Effector CD8-positive, alpha-beta T cell (primary cell): ENCODE results near the gene EIF4E3.
A peak's percentile ranks its signal among the peaks of the same experiment; 100 is the strongest.

ENCODE experiments used
- DNase-seq: peaks from one replicate; lab custom pipeline; 2025; lab: John Stamatoyannopoulos, UW
- total RNA-seq, 4 experiments: gene quantifications; one replicate each; lab custom pipeline; 2026; lab: John Stamatoyannopoulos, UW

Gene EIF4E3
- 40.7 to 62.0 (median 54.8) reads per million in 4 experiments for total RNA-seq

DNA sequence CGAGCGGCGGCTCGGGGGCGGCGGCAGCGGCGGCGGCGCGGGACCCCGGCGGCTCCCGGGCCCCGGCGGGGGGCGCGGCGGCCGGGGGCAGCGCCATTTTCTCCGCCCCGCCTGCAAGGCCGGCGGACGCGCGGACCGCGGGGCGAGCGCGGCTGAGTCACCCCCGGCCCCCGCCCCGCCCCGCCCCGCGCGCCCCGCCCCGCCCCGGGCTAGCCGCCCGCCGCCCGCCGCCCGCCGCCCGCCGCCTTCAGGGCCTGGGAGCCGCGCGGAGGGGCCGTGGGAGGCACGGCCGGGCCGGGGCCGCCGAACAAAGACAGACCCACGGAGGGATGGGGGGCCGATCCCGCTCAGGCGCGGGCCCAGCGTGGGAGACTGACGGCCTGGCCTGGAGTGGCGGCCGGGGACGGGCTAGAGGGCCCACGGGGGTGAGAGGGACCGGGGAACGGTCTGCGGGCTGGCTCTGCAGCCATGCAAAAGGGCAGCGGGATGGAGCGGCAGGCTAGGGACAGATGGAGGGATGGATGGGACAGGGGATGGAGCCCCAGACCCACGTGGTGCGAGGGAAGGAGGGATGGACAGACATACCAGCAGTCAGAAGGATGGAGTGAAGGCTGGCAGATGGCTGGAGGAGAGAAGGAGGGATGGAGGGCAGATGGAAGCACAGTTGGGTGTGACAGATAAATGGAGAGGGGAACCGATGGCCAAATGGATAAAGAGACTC, at the start of gene EIF4E3:
Gene EIF4E3, minus strand, starts transcription at position 132 of the 721 bp plus-strand sequence. Its CDS starts 35 bp downstream, at position 97.
- peak; percentile 17 for DNase-seq

DNA sequence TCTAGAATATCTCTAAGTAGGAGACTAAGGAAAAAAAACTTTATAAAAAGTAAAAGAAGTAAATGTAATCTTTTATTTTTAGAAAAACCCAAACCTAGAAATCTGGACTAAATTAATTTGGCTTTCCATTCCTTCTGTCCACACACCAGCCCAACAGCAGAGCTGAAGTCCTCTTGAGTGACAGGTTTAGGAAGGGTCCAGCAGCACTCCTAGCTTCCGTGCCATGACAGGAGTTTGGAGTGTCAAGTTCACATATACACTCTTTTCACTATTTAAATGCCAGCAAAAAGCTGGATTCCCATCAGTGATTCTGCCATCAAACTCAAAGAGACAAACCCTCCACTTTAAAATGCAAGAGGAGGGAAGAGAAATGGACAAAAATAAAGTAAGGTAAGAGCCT, 46.7 kb upstream of the EIF4E3 start:
- DNase-seq: no peak

GRCh38 chr3:71771126-71771525, 45.9 kb upstream of the EIF4E3 start:
- no peak for DNase-seq

GRCh38 chr3:71763426-71763825, 38.2 kb upstream of the EIF4E3 start:
- DNase-seq: no peak

GRCh38 chr3:71760140-71760539, 34.9 kb upstream of the EIF4E3 start:
- no peak for DNase-seq

- DNase-seq: no peak
Measured at GRCh38 chr3:71759401-71759800, 34.2 kb upstream of the EIF4E3 start.

DNA sequence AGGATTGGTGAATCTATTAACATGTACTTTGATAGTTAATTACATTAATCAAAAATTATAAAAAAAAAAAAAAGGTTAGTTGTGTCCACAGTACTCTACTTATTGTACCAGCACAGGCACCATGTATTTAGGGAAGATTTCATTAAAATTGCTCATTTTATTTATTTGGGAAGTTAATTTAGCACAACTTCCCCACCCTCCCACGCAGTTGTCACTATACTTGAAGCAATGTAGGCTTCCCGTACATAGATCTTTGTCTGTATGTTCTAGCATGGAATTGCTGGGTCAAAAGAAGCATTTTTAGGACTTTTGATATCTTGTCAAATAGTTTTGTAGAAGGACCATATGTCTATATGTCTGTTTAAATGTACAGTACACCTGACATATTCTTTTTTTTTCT, 32.9 kb upstream of the EIF4E3 start:
- no peak for DNase-seq

GRCh38 chr3:71754610-71755253, 29.5 kb upstream of the EIF4E3 start:
- no peak for DNase-seq

- no peak for DNase-seq
Measured at GRCh38 chr3:71753701-71754609, 28.8 kb upstream of the EIF4E3 start, which contains the start of gene GPR27. Gene GPR27, plus strand, starts transcription at chr3:71753855. Its CDS starts 195 bp downstream, at chr3:71754050.

DNA sequence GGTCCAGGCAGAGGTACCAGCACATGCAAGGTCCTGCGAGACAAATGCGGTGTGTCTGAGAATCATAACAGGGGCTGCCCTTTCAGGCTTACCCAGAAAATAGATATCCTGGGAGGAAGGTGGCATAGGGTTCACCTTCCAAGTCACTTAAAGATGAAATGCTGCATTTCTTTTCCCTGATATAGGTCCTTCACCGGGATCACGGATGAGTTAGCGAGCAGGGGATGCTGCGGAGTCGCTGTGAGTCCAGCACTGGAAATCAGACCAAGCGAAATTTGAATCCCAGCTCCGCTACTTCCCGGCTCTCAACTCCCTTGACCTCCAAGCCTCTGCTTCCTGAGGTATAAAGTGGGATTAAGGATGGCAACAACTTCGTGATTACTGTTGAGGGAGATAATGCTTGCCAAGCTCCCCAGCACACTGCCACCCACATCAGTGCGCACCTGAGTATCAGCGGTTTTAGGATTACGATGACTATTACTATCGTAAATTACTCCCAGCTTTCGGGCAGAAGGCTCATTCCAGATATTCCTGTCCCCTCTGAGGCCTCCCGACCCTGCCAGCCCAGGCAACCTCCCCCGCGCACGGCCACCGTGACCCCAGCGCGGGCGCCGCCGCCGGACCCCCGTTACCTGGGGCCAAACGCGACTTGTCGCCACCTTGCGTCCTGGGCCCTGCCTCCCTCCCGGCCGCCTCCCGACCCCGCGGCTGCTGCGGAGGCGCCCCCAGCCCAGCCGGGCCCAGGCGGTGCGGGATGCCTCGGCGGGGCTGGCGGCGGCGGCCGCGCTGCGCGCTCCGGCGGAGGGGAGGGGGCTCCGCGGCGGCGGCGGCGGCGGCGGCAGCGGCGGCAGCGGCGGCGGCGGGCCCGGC, 27.9 kb upstream of the EIF4E3 start:
- DNase-seq: no peak

DNA sequence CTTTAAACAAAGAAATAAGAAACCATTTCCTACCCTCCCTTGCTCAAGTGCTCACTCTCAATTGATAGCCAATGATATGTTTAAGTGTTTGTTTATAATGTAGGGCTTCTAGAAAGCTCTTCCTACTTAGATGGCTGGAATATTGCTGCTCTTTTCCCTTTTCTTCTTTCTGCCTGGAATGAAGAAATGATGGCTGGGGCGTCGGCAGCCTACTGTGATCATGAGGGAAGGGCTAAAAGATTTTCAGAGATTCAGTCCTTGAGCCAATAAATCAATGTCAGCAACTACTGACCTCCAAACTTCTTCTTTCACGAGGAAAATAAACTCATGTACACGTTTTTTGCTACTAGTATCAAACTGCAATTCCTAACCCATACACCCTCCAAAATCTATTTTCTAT, 26.4 kb upstream of the EIF4E3 start:
- no peak for DNase-seq

DNA sequence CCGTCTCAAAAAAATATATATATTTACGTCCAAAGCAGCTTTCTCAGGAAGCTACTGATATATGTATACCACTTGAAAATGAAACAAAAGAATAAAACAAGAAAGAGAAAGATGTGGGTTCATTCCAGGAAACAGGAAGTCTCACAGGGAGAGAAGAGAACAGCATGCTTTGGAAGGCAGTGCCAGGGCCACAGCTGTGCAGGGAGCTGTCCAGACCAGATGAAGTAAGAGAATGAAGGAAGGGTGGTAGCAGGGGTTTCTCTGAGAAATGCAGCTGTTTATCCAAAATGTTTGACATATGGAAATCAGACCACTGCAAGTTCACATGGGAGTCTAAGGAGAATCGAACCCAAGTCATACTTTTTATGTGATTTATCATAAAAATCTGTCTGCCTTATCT, 19.5 kb upstream of the EIF4E3 start:
- DNase-seq: no peak

DNA sequence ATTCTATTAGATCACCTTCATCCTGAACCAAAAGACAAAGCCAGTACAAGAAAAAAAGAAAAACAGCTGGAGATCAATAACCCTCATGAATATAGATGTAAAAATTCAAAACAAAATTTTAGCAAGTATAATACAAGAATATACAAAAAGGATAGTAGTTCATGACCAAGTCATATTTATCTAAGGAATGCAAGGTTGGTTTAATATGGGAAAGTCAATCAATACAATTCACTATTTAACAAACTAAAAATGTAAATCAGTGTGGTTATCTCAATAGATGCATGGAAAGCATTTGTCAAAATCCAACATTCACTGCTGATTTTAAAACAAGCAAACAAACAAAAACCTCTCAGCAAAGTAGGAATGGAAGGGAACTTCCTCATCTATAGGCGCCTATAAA, 17.4 kb upstream of the EIF4E3 start:
- DNase-seq: no peak

- no peak for DNase-seq
Measured at GRCh38 chr3:71734881-71735280, 9.7 kb upstream of the EIF4E3 start.

- DNase-seq: no peak
Measured at GRCh38 chr3:71733319-71733718, 8.1 kb upstream of the EIF4E3 start.

- no peak for DNase-seq
Measured at GRCh38 chr3:71732637-71733036, 7.4 kb upstream of the EIF4E3 start.

GRCh38 chr3:71728632-71729342, 3.6 kb upstream of the EIF4E3 start:
- DNase-seq: no peak

GRCh38 chr3:71726146-71726545, 944 bp upstream of the EIF4E3 start:
- DNase-seq: peak; percentile 37

GRCh38 chr3:71724584-71725270, 475 bp downstream of the EIF4E3 start:
- peak; percentile 6 for DNase-seq

- DNase-seq: no peak
Measured at GRCh38 chr3:71724171-71724453, 1.1 kb downstream of the EIF4E3 start.
